K562 (cell line): ENCODE data around the gene CABP7. TPM values are rescaled to one million over a fixed set of nuclear protein-coding genes. Genes with fewer than 3 reads are reported as not detected.

Experiments
- AFF1 ChIP-seq, 2 experiments: fragments of 450-650 bp; IDR thresholded peaks; 2 replicates each; pipeline ENCODE4 v1.6.1; 2018; ENCODE audit warnings: mild to moderate bottlenecking in 2 of 2, low read depth in 1 of 2; ENCODE audit not compliant: partially characterized antibody in 2 of 2
- CXXC5 ChIP-seq: fragments of 250-450 bp; sonication (Bioruptor Pico); IDR thresholded peaks from 2 replicates; pipeline ENCODE4 v1.8.0; 2022; ENCODE audit warnings: inconsistent platforms, mild to moderate bottlenecking, moderate library complexity
- DDX20 ChIP-seq: fragments of 450-650 bp; IDR thresholded peaks from 2 replicates; pipeline ENCODE4 v1.6.1; 2016; ENCODE audit warnings: missing genetic modification characterization, low read depth, mild to moderate bottlenecking, missing compliant biosample characterization, moderate library complexity
- DMBX1 ChIP-seq: fragments of 250-450 bp; sonication (Bioruptor Pico); IDR thresholded peaks from 2 replicates; pipeline ENCODE4 v1.8.0; 2022; ENCODE audit warnings: inconsistent platforms, mild to moderate bottlenecking, moderate library complexity, borderline replicate concordance
- EHMT2 ChIP-seq: fragments of 450-650 bp; IDR thresholded peaks from 2 replicates; pipeline ENCODE4 v1.6.1; 2018; ENCODE audit warnings: antibody characterized with exemption
- ELF2 ChIP-seq: fragments of 250-450 bp; sonication (Bioruptor Pico); IDR thresholded peaks from 2 replicates; pipeline ENCODE4 v1.5.0; 2021; ENCODE audit warnings: mild to moderate bottlenecking
- EP400 ChIP-seq: fragments of 450-650 bp; IDR thresholded peaks from 2 replicates; pipeline ENCODE4 v1.6.1; 2017; ENCODE audit warnings: antibody characterized with exemption, mild to moderate bottlenecking, moderate library complexity
- HDAC1 ChIP-seq, 2 experiments: fragments of 450-650 bp; IDR thresholded peaks; 2 replicates each; pipeline ENCODE4 v1.6.1; 2016 to 2017; ENCODE audit warnings: inconsistent platforms in 1 of 2, mild to moderate bottlenecking in 1 of 2, moderate library complexity in 1 of 2
- HDAC3 ChIP-seq: fragments of 450-650 bp; IDR thresholded peaks from 2 replicates; pipeline ENCODE4 v1.6.1; 2018; ENCODE audit warnings: borderline replicate concordance, mild to moderate bottlenecking, moderate library complexity; ENCODE audit not compliant: partially characterized antibody
- HLTF ChIP-seq: fragments of 450-650 bp; IDR thresholded peaks from 2 replicates; pipeline ENCODE4 v1.6.1; 2016
- KAT2B ChIP-seq: IDR thresholded peaks from one replicate; pipeline ENCODE4 v1.6.1; 2012; ENCODE audit warnings: low read depth, mild to moderate bottlenecking, control low read depth, inconsistent platforms, low read length, moderate library complexity
- KHSRP ChIP-seq: fragments of 450-650 bp; IDR thresholded peaks from 2 replicates; pipeline ENCODE4 v1.6.1; 2017
- L3MBTL2 ChIP-seq: fragments of 450-650 bp; IDR thresholded peaks from 2 replicates; pipeline ENCODE4 v1.6.1; 2016; ENCODE audit warnings: mild to moderate bottlenecking, moderate library complexity
- MEF2A ChIP-seq: IDR thresholded peaks from 2 replicates; pipeline ENCODE4 v1.6.1; 2011; ENCODE audit warnings: low read depth, mild to moderate bottlenecking, low read length, moderate library complexity; ENCODE audit not compliant: control insufficient read depth
- MTA2 ChIP-seq: fragments of 450-650 bp; IDR thresholded peaks from 2 replicates; pipeline ENCODE4 v1.6.1; 2016; ENCODE audit warnings: low read depth
- NBN ChIP-seq: fragments of 450-650 bp; IDR thresholded peaks from 2 replicates; pipeline ENCODE4 v1.6.1; 2016; ENCODE audit warnings: low read depth, mild to moderate bottlenecking
- POLR2AphosphoS5 ChIP-seq: IDR thresholded peaks from 2 replicates; pipeline ENCODE4 v1.6.1; 2011; ENCODE audit warnings: mild to moderate bottlenecking, low read depth, low read length, moderate library complexity; ENCODE audit not compliant: control insufficient read depth, insufficient read depth
- SOX6 ChIP-seq: fragments of 450-650 bp; IDR thresholded peaks from 2 replicates; pipeline ENCODE4 v1.6.1; 2014; ENCODE audit warnings: mild to moderate bottlenecking
- SPI1 ChIP-seq: IDR thresholded peaks from 2 replicates; pipeline ENCODE4 v1.6.1; 2011; ENCODE audit warnings: low read depth, low read length, control low read depth, borderline replicate concordance
- TAL1 ChIP-seq: fragments of 450-650 bp; IDR thresholded peaks from 2 replicates; pipeline ENCODE4 v1.6.1; 2016; ENCODE audit warnings: mild to moderate bottlenecking
- TCF3 ChIP-seq: sonication (generic); formaldehyde crosslinking; IDR thresholded peaks from 2 replicates; pipeline ENCODE4 v1.4.0; 2020; ENCODE audit warnings: mild to moderate bottlenecking, missing genetic modification reagents
- ZKSCAN8 ChIP-seq: fragments of 200-800 bp; sonication (Bioruptor generic); IDR thresholded peaks from 2 replicates; pipeline ENCODE4 v1.6.1; 2016; ENCODE audit warnings: missing genetic modification characterization, missing compliant biosample characterization
- ZNF12 ChIP-seq: sonication (generic); formaldehyde crosslinking; IDR thresholded peaks from 2 replicates; pipeline ENCODE4 v1.4.0; 2020; ENCODE audit warnings: mild to moderate bottlenecking, missing genetic modification reagents
- ZNF316 ChIP-seq: fragments of 450-650 bp; IDR thresholded peaks from 2 replicates; pipeline ENCODE4 v1.6.1; 2016
- ZNF395 ChIP-seq: fragments of 200-800 bp; sonication (Bioruptor generic); IDR thresholded peaks from 2 replicates; pipeline ENCODE4 v1.6.1; 2017; ENCODE audit warnings: missing genetic modification characterization, missing compliant biosample characterization
- polyA plus RNA-seq, 8 experiments: library from polyadenylated mRNA; depleted of rRNA in 4 of 8; stranded (reverse) in 5 of 8; unstranded in 3 of 8; fragments of >200 nt; fragmentation: Nextera tagmentation in 2 of 8; fragmentation: Illumina TruSeq in 1 of 8; extraction: Ambion mirVana in 2 of 8; extraction: Trizol in 1 of 8; gene quantifications; 2 replicates each; pipeline versions ENCODE4 v1.2.1 to v1.2.3, GENCODE V29; 2011 to 2014; ENCODE audit warnings: inconsistent platforms in 1 of 8, missing spikeins in 1 of 8
- total RNA-seq, 7 experiments: library from RNA; depleted of rRNA in 6 of 7; stranded (reverse); fragments of >200 nt in 6 of 7; fragmentation: Illumina TruSeq in 2 of 7; extraction: Trizol in 2 of 7; gene quantifications; 2 replicates each; pipeline versions ENCODE4 v1.2.1 to v1.2.3, GENCODE V29; 2011 to 2021; ENCODE audit warnings: low replicate concordance in 1 of 7

The CABP7 gene
- total and polyA plus RNA-seq, 9 of the 15 experiments (the other 6 are each of a cell fraction or from before 2014, with no cell fraction given), result not detected

- TF ChIP-seq ZNF395 (CRISPR knock-in tag) (peak; percentile 41; the same call in 1 of the 2 replicates), ZKSCAN8 (peak; percentile 63; the same call in 1 of the 2 replicates), EP400 (peak; percentile 35; the same call in 1 of the 2 replicates), MTA2 (peak; percentile 96), DMBX1 (peak; percentile 70), HLTF (peak; percentile 74), EHMT2 (peak; percentile 92), CXXC5 (CRISPR knock-in tag) (peak; percentile 49), NBN (peak; percentile 92), ZNF12 (CRISPR knock-in tag) (no peak), DDX20 (tag) (no peak), KHSRP (no peak; the same call in 1 of the 2 replicates), SOX6 (peak; percentile 91), MEF2A (peak; percentile 96), TCF3 (CRISPR knock-in tag) (peak; percentile 98), HDAC3 (peak; percentile 83), ZNF316 (peak; percentile 73), HDAC1 (IDR thresholded peaks at IDR 0.05) (peak in 1 of 2 experiments; percentile 95; a peak in 2 of 4 replicates), POLR2AphosphoS5 (peak; percentile 87), TAL1 (peak; percentile 96), SPI1 (peak; percentile 73), KAT2B (no peak), AFF1 (IDR thresholded peaks at IDR 0.05; ENCODE audit: low read depth in 1 of 2, partially characterized antibody in 2 of 2) (peak in 1 of 2 experiments; percentile 62), L3MBTL2 (peak; percentile 52; the same call in 1 of the 2 replicates), ELF2 (no peak)
Measured at GRCh38 chr22:29780748-29781676, 61.2 kb downstream of the CABP7 start (continued).
